ENCODE measurements around the gene MCHR1.

Gene MCHR1

GRCh38 chr22:40727964-40728615, 48.8 kb downstream of the MCHR1 start:
- TF ChIP-seq CTCF (IDR thresholded peaks at IDR 0.05): no peak

GRCh38 chr22:40728731-40729189, 49.5 kb downstream of the MCHR1 start:
- no peak for TF ChIP-seq CTCF (IDR thresholded peaks at IDR 0.05)

GRCh38 chr22:40729284-40729683, 50.0 kb downstream of the MCHR1 start:
- no peak for TF ChIP-seq CTCF (IDR thresholded peaks at IDR 0.05)

Measured in LNCAP (cell line).